K562 (cell line): ENCODE data around the gene ZNF467. TPM values are rescaled to one million over a fixed set of nuclear protein-coding genes. Genes with fewer than 3 reads are reported as not detected.

Experiments
- ATAC-seq: fragments of 200-7000 bp; cut with Tn5 transposase; 3 replicates; pipeline ENCODE4 v1.9.1; 2020; ENCODE audit warnings: moderate library complexity
- BruUV-seq: library from RNA; stranded (reverse); fragments of 400-500 nt; replicated peaks from 2 replicates; lab custom pipeline; 2021; lab: Mats Ljungman, UMichigan
- CTCF ChIA-PET: fragments of 300-600 bp; formaldehyde crosslinking; extraction: SDS; loops from one replicate; lab custom pipeline; 2021; ENCODE audit warnings: low intra/inter-chr PET ratio; lab: Yijun Ruan, JAX
- POLR2A ChIA-PET: fragments of 300-600, 350-650 bp; sonication (Branson Sonifier 250); formaldehyde crosslinking; extraction: SDS; loops from one replicate; lab custom pipeline; 2021; ENCODE audit warnings: antibody characterized with exemption, inconsistent platforms; lab: Yijun Ruan, JAX
- DNase-seq, 4 experiments: peaks; one replicate each; pipeline versions ENCODE4 v3.0.0 to v3.0.0-alpha.2; 2011 to 2018; ENCODE audit warnings: low spot score in 3 of 4, mixed read lengths in 3 of 4; ENCODE audit errors: extremely low read depth in 1 of 4
- FAIRE-seq: peaks from 2 replicates; lab custom pipeline; 2011; peaks lifted over from hg19 to GRCh38; lab: Jason Lieb, UNC
- H2AFZ ChIP-seq: 2 replicates; pipeline ENCODE4 v1.6.0; 2011; ENCODE audit warnings: low read depth, low read length, control low read depth, inconsistent platforms
- H3K27ac ChIP-seq: fragments of 200-600 bp; 3 replicates; pipeline ENCODE4 v1.8.0; 2011; ENCODE audit warnings: low read depth, mild to moderate bottlenecking, control low read depth, inconsistent platforms, low read length, moderate library complexity, mixed read lengths; ENCODE audit errors: extremely low read depth
- H3K27me3 ChIP-seq, 2 experiments: fragments of 300-600 bp in 1 of 2; 2 replicates in 1 of 2; 3 replicates in 1 of 2; pipeline versions ENCODE4 v1.6.0 to v1.8.0; 2011; ENCODE audit warnings: inconsistent platforms in 2 of 2, low read length in 2 of 2, mild to moderate bottlenecking in 1 of 2, mixed read lengths in 1 of 2, moderate library complexity in 1 of 2; ENCODE audit not compliant: control insufficient read depth in 2 of 2, insufficient read depth in 2 of 2
- H3K36me3 ChIP-seq: fragments of 300-600 bp; 3 replicates; pipeline ENCODE4 v1.8.0; 2011; ENCODE audit warnings: mild to moderate bottlenecking, low read length, inconsistent platforms; ENCODE audit not compliant: control insufficient read depth, insufficient read depth
- H3K4me1 ChIP-seq, 2 experiments: fragments of 200-600 bp in 1 of 2; replicated peaks in 1 of 2; 2 replicates in 1 of 2; 3 replicates in 1 of 2; pipeline versions ENCODE4 v1.5.1 to v1.8.0; 2011; ENCODE audit warnings: inconsistent platforms in 2 of 2, low read length in 2 of 2, mild to moderate bottlenecking in 1 of 2, mixed read lengths in 1 of 2, moderate library complexity in 1 of 2; ENCODE audit not compliant: control insufficient read depth in 2 of 2, insufficient read depth in 2 of 2
- H3K4me2 ChIP-seq: 2 replicates; pipeline ENCODE4 v1.6.1; 2011; ENCODE audit warnings: low read length, control low read depth, inconsistent platforms, mixed read lengths; ENCODE audit not compliant: insufficient read depth
- H3K4me3 ChIP-seq: fragments of 200-600 bp; sonication (generic), shearing (Covaris generic); 2 replicates; pipeline ENCODE4 v1.5.1; 2016; ENCODE audit warnings: control low read depth, inconsistent platforms
- H3K79me2 ChIP-seq: fragments of 200-600 bp; 3 replicates; pipeline ENCODE4 v1.8.0; 2011; ENCODE audit warnings: low read length, inconsistent platforms; ENCODE audit not compliant: control insufficient read depth, insufficient read depth
- H3K9ac ChIP-seq, 2 experiments: 2 replicates each; pipeline versions ENCODE4 v1.6.0 to v1.6.1; 2011; ENCODE audit warnings: low read depth in 2 of 2, low read length in 2 of 2, control low read depth in 1 of 2, inconsistent platforms in 1 of 2, mild to moderate bottlenecking in 1 of 2, mixed read lengths in 1 of 2; ENCODE audit not compliant: insufficient read depth in 1 of 2
- H3K9me1 ChIP-seq: one replicate; pipeline ENCODE4 v1.6.0; 2011; ENCODE audit warnings: inconsistent platforms, mild to moderate bottlenecking, low read length, moderate library complexity; ENCODE audit not compliant: control insufficient read depth, insufficient read depth
- H3K9me3 ChIP-seq: replicated peaks from 2 replicates; pipeline ENCODE4 v1.5.1; 2011; ENCODE audit warnings: low read depth, low read length, inconsistent platforms; ENCODE audit not compliant: control insufficient read depth, insufficient read depth
- H4K20me1 ChIP-seq: replicated peaks from 2 replicates; pipeline ENCODE4 v1.6.1; 2011; ENCODE audit warnings: low read length, inconsistent platforms, mixed read lengths; ENCODE audit not compliant: control insufficient read depth, insufficient read depth
- CSDE1 ChIP-seq, 2 experiments: fragments of 450-650 bp; IDR thresholded peaks; 2 replicates each; pipeline ENCODE4 v1.6.1; 2016; ENCODE audit warnings: mild to moderate bottlenecking in 1 of 2
- JUNB ChIP-seq: fragments of 450-650 bp; formaldehyde crosslinking; conservative IDR thresholded peaks from 2 replicates; pipeline ENCODE4 v1.4.0; 2020; ENCODE audit warnings: mild to moderate bottlenecking
- KAT7 ChIP-seq: sonication (generic); formaldehyde crosslinking; IDR thresholded peaks from 2 replicates; pipeline ENCODE4 v1.8.0; 2022; ENCODE audit warnings: missing genetic modification reagents, mild to moderate bottlenecking, borderline replicate concordance
- LCOR ChIP-seq: sonication (generic); formaldehyde crosslinking; IDR thresholded peaks from 2 replicates; pipeline ENCODE4 v1.8.0; 2022; ENCODE audit warnings: mild to moderate bottlenecking, missing genetic modification reagents
- MTA3 ChIP-seq: fragments of 450-650 bp; formaldehyde crosslinking; IDR thresholded peaks from 2 replicates; pipeline ENCODE4 v1.6.1; 2017; ENCODE audit warnings: mild to moderate bottlenecking, borderline replicate concordance
- NCOA6 ChIP-seq: fragments of 450-650 bp; IDR thresholded peaks from 2 replicates; pipeline ENCODE4 v1.6.1; 2017; ENCODE audit warnings: mild to moderate bottlenecking
- TEAD2 ChIP-seq: fragments of 450-650 bp; IDR thresholded peaks from 2 replicates; pipeline ENCODE4 v1.6.1; 2016; ENCODE audit warnings: missing genetic modification characterization, control low read depth, missing compliant biosample characterization
- WHSC1 ChIP-seq: IDR thresholded peaks from one replicate; pipeline ENCODE4 v1.6.1; 2012; ENCODE audit warnings: low read length, control low read depth, inconsistent platforms
- ZNF197 ChIP-seq: fragments of 200-800 bp; sonication (Bioruptor generic); IDR thresholded peaks from 2 replicates; pipeline ENCODE4 v1.6.1; 2016; ENCODE audit warnings: low read depth, missing genetic modification characterization, missing compliant biosample characterization
- ZNF431 ChIP-seq: sonication (generic); formaldehyde crosslinking; IDR thresholded peaks from 2 replicates; pipeline ENCODE4 v1.8.0; 2022; ENCODE audit warnings: mild to moderate bottlenecking, missing genetic modification reagents
- WGBS: fragments of 100-300 bp; shearing (Covaris generic); methylation state at CpG from one replicate; pipeline ENCODE4 v1.1.6; 2016; ENCODE audit warnings: low coverage, mixed read lengths; ENCODE audit not compliant: insufficient coverage; ENCODE audit errors: missing lambda C conversion rate; 5-methylcytosine and 5-hydroxymethylcytosine counted together
- in situ Hi-C: fragments of 300-500 bp; cut with MboI; formaldehyde crosslinking; loops from 4 replicates; pipeline ENCODE4 v1.15.0; 2018; ENCODE audit warnings: inconsistent platforms, mixed read lengths
- intact Hi-C: fragments of 100-400 bp; cut with micrococcal nuclease; formaldehyde crosslinking; loops from 2 replicates; pipeline ENCODE4 v1.14.2; 2022
- polyA plus RNA-seq, 8 experiments: library from polyadenylated mRNA; depleted of rRNA in 4 of 8; stranded (reverse) in 5 of 8; unstranded in 3 of 8; fragments of >200 nt; fragmentation: Nextera tagmentation in 2 of 8; fragmentation: Illumina TruSeq in 1 of 8; extraction: Ambion mirVana in 2 of 8; extraction: Trizol in 1 of 8; gene quantifications; 2 replicates each; pipeline versions ENCODE4 v1.2.1 to v1.2.3, GENCODE V29; 2011 to 2014; ENCODE audit warnings: inconsistent platforms in 1 of 8, missing spikeins in 1 of 8
- total RNA-seq, 7 experiments: library from RNA; depleted of rRNA in 6 of 7; stranded (reverse); fragments of >200 nt in 6 of 7; fragmentation: Illumina TruSeq in 2 of 7; extraction: Trizol in 2 of 7; gene quantifications; 2 replicates each; pipeline versions ENCODE4 v1.2.1 to v1.2.3, GENCODE V29; 2011 to 2021; ENCODE audit warnings: low replicate concordance in 1 of 7
- TF ChIP-seq, protein P1 (sequence below): sonication (generic); formaldehyde crosslinking; IDR thresholded peaks from 2 replicates; pipeline ENCODE4 v1.8.0; 2022; ENCODE audit warnings: mild to moderate bottlenecking, low read depth, missing genetic modification reagents
- TF ChIP-seq, protein P2 (sequence below): sonication (generic); formaldehyde crosslinking; IDR thresholded peaks from 2 replicates; pipeline ENCODE4 v1.8.0; 2022; ENCODE audit warnings: missing genetic modification reagents, mild to moderate bottlenecking, moderate library complexity, borderline replicate concordance
- TF ChIP-seq, protein P3 (sequence below): sonication (generic); formaldehyde crosslinking; IDR thresholded peaks from 2 replicates; pipeline ENCODE4 v1.9.0; 2022; ENCODE audit warnings: mild to moderate bottlenecking, missing genetic modification reagents

The ZNF467 gene
- total and polyA plus RNA-seq, 9 of the 15 experiments (the other 6 are each of a cell fraction or from before 2014, with no cell fraction given): 0.32 to 14.2 (median 1.7) TPM

DNA sequence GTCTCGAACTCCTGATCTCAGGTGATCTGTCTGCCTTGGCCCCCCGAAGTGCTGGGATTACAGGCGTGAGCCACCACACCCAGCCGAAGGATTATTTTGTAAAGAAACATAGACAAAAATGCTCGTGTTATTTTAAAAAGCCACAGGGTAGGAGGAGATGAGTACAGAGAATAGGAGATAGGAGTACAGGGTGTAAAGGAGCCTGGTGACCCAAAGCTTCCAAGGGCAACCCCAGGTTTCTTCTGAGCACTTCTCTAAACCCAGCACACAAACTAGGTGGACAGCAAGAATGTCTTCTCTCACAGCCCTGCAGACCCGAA lies 54.7 kb downstream of the ZNF467 start (continued):
- 0 out of 2 replicates have a peak, but pooled peaks have one; percentile 74 for TF ChIP-seq KAT7
- no peak for TF ChIP-seq CSDE1 (IDR thresholded peaks at IDR 0.05)
- peak; percentile 25; the same call in 1 of the 2 replicates for TF ChIP-seq ZNF431 (CRISPR knock-in tag)
- TF ChIP-seq TEAD2: no peak
- TF ChIP-seq MTA3: no peak
- TF ChIP-seq, protein P1, sequence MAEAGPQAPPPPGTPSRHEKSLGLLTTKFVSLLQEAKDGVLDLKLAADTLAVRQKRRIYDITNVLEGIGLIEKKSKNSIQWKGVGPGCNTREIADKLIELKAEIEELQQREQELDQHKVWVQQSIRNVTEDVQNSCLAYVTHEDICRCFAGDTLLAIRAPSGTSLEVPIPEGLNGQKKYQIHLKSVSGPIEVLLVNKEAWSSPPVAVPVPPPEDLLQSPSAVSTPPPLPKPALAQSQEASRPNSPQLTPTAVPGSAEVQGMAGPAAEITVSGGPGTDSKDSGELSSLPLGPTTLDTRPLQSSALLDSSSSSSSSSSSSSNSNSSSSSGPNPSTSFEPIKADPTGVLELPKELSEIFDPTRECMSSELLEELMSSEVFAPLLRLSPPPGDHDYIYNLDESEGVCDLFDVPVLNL (CRISPR knock-in tag): 0 out of 2 replicates have a peak, but pooled peaks have one; percentile 5

DNA sequence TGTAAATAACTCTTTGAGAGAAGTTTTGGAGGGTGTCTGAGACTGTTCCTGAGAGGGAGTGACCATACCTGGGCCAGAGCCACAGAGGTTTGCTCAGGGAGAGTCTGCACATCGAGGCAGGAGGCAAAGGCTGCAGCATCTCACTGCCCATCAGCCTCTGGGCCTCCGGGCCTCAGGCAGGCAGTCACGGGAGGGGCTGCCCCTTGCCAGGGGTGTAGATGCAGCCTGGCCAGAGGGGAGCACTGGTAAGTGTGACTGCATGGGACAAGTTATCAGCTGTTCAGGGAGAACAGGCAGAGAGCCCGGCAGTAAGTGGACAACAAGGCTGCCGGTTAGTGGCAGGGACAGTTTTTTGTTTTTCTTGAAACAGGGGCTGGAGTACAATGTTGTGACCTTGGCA lies 55.9 kb downstream of the ZNF467 start:
- Histone ChIP-seq H3K27ac (no peak overlapping the region; the same call in 2 of the 3 replicates), H3K9me3 (peaks cover 6% of the 10 kb centered on the region; the same call in 1 of the 2 replicates), H3K4me3 (no peak overlapping the region), H4K20me1 (peaks cover 14% of the 10 kb centered on the region), H3K4me2 (no peak overlapping the region), H3K9ac (0 out of 4 replicates have a peak overlapping the region, but pooled peaks of 1 of the 2 experiments have one; percentile 94), H3K27me3 (no peaks in the 10 kb centered on the region), H2AFZ (no peak overlapping the region), H3K4me1 (peaks cover 44 to 73% of the 10 kb centered on the region in 2 experiments), H3K9me1 (peaks cover 3% of the 10 kb centered on the region), H3K79me2 (peaks cover 28% of the 10 kb centered on the region), H3K36me3 (peaks cover 31% of the 10 kb centered on the region; the same call in 2 of the 3 replicates)
- intact Hi-C loops (no loop called here), in situ Hi-C loops (no loop called here)
- POLR2A ChIA-PET: interaction anchor here (1.6 kb wide), 1 partner anchor 27 kb away, joined by 8 read pairs; no protein-coding TSS in a partner anchor
- FAIRE-seq (no peak), DNase-seq (peak in 1 of 4 experiments; percentile 4), ATAC-seq (no peak)
- WGBS: 87% methylated on average over 5 of the region's 5 CpGs
- CTCF ChIA-PET: no interaction called here
- BruUV-seq: no TSS peak
- TF ChIP-seq ZNF197 (no peak), WHSC1 (no peak), JUNB (CRISPR knock-in tag) (no peak), NCOA6 (no peak), LCOR (CRISPR knock-in tag) (no peak)
- TF ChIP-seq, protein P2, sequence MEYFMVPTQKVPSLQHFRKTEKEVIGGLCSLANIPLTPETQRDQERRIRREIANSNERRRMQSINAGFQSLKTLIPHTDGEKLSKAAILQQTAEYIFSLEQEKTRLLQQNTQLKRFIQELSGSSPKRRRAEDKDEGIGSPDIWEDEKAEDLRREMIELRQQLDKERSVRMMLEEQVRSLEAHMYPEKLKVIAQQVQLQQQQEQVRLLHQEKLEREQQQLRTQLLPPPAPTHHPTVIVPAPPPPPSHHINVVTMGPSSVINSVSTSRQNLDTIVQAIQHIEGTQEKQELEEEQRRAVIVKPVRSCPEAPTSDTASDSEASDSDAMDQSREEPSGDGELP (CRISPR knock-in tag): peak; percentile 32; the same call in 1 of the 2 replicates
- TF ChIP-seq, protein P3, sequence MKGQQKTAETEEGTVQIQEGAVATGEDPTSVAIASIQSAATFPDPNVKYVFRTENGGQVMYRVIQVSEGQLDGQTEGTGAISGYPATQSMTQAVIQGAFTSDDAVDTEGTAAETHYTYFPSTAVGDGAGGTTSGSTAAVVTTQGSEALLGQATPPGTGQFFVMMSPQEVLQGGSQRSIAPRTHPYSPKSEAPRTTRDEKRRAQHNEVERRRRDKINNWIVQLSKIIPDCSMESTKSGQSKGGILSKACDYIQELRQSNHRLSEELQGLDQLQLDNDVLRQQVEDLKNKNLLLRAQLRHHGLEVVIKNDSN (CRISPR knock-in tag): 0 out of 2 replicates have a peak, but pooled peaks have one; percentile 7
